Measurements from ENCODE around the gene BAZ2A.
A peak's percentile ranks its signal among the peaks of the same experiment; 100 is the strongest.
"Not testable (repeated sequence)": the region's sequence is repeated elsewhere in the genome, so short reads cannot be mapped to it uniquely, and the experiment has no call there.

Gene BAZ2A

GRCh38 chr12:56593909-56594621 is 36.1 kb downstream of the BAZ2A start:
- DNase-seq: peak; percentile 41 to 46

- no peak for DNase-seq
Measured at GRCh38 chr12:56591961-56592360, 38.2 kb downstream of the BAZ2A start.

- no peak for DNase-seq
Measured at GRCh38 chr12:56591126-56591525, 39.0 kb downstream of the BAZ2A start.

- peak; percentile 22 to 24 for DNase-seq
Measured at GRCh38 chr12:56590237-56590830, 39.8 kb downstream of the BAZ2A start.

GRCh38 chr12:56589783-56590182 is 40.3 kb downstream of the BAZ2A start:
- no peak for DNase-seq

- no peak for DNase-seq
Measured at GRCh38 chr12:56585098-56585497, 45.0 kb downstream of the BAZ2A start.

- no peak for DNase-seq
Measured at GRCh38 chr12:56581418-56582145, 48.5 kb downstream of the BAZ2A start.

- DNase-seq: no peak
Measured at GRCh38 chr12:56578983-56579546, 51.1 kb downstream of the BAZ2A start.

GRCh38 chr12:56577248-56577647 is 52.9 kb downstream of the BAZ2A start:
- not testable (repeated sequence) for DNase-seq

- peak; percentile 42 to 56 for DNase-seq
Measured at GRCh38 chr12:56574210-56574609, 55.9 kb downstream of the BAZ2A start.

- no peak for DNase-seq
Measured at GRCh38 chr12:56572288-56572687, 57.8 kb downstream of the BAZ2A start.

- no peak for DNase-seq
Measured at GRCh38 chr12:56571121-56571520, 59.0 kb downstream of the BAZ2A start.

- DNase-seq: no peak
Measured at GRCh38 chr12:56568146-56568545, 62.0 kb downstream of the BAZ2A start.

- no peak for DNase-seq
Measured at GRCh38 chr12:56565510-56566101, 64.5 kb downstream of the BAZ2A start.

- DNase-seq: no peak
Measured at GRCh38 chr12:56551070-56551469, 79.1 kb downstream of the BAZ2A start.

GRCh38 chr12:56546680-56547079 is 83.4 kb downstream of the BAZ2A start:
- no peak for DNase-seq
